D721Med (cell line): ENCODE measurements around the gene PRAMEF11.

Experiments used
- DNase-seq: peaks from one replicate; pipeline ENCODE4 v3.0.0; 2011; ENCODE audit warnings: low spot score; ENCODE audit not compliant: insufficient read length
- FAIRE-seq: peaks from 2 replicates; lab custom pipeline; 2011; peaks lifted over from hg19 to GRCh38; lab: Jason Lieb, UNC
- TF ChIP-seq, protein P1 (sequence below): IDR thresholded peaks from 2 replicates; pipeline ENCODE4 v1.5.1; 2012; ENCODE audit warnings: mild to moderate bottlenecking, control low read depth; ENCODE audit not compliant: insufficient read depth; ENCODE audit errors: missing control alignments

Gene PRAMEF11

DNA sequence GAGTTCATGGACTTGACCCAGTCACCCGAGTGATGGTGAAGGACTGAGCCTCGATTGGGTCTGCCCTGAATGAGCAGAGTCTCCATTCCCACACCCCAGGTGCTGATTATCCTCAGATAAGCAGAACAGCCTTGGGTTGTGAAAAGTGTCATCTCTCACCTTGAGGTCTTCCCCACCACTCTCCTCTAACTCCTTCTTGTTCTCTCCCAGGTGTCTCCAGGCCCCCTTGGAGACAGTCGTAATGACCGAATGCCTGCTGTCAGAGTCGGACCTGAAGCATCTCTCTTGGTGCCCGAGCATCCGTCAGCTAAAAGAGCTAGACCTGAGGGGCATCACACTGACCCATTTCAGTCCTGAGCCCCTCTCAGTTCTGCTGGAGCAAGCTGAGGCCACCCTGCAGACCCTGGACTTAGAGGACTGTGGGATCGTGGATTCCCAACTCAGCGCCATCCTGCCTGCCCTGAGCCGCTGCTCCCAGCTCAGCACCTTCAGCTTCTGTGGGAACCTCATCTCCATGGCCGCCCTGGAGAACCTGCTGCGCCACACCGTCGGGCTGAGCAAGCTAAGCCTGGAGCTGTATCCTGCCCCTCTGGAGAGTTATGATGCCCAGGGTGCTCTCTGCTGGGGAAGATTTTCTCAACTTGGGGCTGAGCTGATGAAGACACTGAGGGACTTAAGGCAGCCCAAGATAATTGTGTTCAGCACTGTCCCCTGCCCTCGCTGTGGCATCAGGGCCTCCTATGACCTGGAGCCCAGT is 54.2 kb downstream of the PRAMEF11 start:
- FAIRE-seq (no peak), DNase-seq (no peak)
- TF ChIP-seq, protein P1, sequence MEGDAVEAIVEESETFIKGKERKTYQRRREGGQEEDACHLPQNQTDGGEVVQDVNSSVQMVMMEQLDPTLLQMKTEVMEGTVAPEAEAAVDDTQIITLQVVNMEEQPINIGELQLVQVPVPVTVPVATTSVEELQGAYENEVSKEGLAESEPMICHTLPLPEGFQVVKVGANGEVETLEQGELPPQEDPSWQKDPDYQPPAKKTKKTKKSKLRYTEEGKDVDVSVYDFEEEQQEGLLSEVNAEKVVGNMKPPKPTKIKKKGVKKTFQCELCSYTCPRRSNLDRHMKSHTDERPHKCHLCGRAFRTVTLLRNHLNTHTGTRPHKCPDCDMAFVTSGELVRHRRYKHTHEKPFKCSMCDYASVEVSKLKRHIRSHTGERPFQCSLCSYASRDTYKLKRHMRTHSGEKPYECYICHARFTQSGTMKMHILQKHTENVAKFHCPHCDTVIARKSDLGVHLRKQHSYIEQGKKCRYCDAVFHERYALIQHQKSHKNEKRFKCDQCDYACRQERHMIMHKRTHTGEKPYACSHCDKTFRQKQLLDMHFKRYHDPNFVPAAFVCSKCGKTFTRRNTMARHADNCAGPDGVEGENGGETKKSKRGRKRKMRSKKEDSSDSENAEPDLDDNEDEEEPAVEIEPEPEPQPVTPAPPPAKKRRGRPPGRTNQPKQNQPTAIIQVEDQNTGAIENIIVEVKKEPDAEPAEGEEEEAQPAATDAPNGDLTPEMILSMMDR = no peak

DNA sequence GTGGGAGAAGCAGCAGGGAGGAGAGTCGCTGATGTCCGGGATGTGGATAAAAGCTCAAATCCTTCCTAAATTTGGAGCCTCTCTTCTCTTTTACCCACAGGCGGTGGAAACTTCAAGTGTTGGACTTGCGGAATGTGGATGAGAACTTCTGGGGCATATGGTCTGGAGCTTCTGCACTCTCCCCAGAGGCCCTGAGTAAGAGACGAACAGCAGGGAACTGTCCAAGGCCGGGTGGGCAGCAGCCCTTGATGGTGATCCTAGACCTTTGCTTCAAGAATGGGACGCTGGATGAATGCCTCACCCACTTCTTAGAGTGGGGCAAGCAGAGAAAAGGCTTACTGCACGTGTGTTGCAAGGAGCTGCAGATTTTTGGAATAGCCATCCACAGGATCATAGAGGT is 55.8 kb downstream of the PRAMEF11 start:
- no peak for DNase-seq
- TF ChIP-seq, protein P1 = no peak
- FAIRE-seq = no peak

DNA sequence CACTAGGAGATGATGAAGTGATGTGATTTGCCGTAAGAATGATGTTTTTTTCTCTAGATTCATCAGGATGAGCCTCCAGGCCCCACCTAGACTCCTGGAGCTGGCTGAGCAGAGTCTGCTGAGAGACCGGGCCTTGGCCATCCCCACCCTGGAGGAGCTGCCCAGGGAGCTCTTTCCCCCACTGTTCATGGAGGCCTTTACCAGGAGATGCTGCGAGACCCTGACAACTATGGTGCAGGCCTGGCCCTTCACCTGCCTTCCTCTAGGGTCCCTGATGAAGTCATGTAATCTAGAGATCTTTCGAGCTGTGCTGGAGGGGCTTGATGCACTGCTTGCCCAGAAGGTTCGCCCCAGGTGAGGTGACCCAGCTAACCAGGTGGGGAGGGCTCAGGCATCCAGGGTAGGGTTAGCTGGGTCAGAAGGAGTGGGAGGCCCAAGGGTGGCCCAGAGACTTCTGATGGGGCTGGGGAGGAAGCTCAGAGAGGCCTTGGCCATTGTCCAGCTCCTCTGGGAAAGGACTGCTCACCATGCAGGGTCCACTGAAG is 56.3 kb downstream of the PRAMEF11 start:
- TF ChIP-seq, protein P1 = no peak
- DNase-seq (no peak), FAIRE-seq (no peak)
